CD4-positive, alpha-beta T cell treated with Interleukin-15 for 4 hours (primary cell): Measurements from ENCODE around the gene PDE5A.
"Not testable (repeated sequence)": the region's sequence is repeated elsewhere in the genome, so short reads cannot be mapped to it uniquely, and the experiment has no call there.

Experiments used
- DNase-seq: peaks from one replicate; pipeline ENCODE4 v3.0.0-alpha.2; 2020; ENCODE audit warnings: low spot score

PDE5A gene

GRCh38 chr4:119646347-119647071, 17.9 kb upstream of the PDE5A start:
- DNase-seq: no peak

DNA sequence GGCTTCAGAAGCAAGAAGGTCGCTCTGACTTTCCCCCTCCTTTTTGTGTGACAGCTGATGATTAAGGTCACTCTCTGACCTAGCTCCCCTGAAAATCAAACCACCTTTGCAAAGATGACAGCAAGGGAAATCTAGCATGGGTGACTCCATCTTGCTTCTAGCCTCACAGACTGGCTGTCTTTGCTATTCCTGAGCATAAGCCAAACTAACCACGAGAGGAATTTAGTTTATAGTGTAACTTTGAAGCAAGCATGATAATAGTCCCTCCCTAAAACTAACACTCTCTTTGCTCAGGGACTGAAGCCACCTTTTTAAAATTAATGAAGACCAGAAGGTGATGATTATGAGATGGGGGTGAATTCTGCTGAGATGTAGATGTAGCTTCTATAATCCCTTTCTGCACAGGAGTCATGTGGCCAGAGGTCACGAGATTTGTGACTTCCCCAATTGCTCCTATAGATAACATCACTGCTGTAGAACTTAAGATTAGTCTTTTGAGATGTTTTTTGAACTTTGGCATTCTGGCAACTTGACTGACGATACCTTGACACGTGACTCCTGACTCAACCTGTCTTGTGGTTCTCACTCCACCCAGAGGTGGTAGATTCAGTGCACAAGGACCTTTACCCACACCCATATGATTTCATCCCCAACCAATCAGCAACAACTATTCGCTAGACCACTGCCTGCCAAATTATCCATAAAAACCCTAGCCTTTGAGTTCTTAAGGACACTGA, 14.9 kb upstream of the PDE5A start:
- no peak for DNase-seq

DNA sequence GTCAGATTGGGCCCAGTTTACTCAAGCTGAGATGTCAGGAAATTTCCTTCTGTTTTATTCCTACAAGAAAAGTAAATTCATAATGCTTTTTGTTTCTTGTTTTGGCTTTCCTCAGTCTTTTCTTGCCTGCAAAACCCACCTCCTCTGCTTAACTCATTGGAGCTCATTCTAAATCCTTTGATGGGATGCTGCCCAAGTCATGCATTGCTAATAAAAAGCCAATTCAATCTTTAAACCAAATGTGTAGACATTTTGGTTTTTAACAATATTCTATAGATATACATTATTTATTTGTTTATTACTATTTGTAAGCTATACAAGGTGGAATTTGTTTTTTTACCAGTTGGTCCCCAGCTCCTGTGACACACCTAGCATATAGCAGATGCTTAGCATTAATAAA, 13.2 kb upstream of the PDE5A start:
- DNase-seq: no peak

- no peak for DNase-seq
Measured at GRCh38 chr4:119638359-119638758, 9.8 kb upstream of the PDE5A start.

GRCh38 chr4:119636851-119637250, 8.2 kb upstream of the PDE5A start:
- not testable (repeated sequence) for DNase-seq

DNA sequence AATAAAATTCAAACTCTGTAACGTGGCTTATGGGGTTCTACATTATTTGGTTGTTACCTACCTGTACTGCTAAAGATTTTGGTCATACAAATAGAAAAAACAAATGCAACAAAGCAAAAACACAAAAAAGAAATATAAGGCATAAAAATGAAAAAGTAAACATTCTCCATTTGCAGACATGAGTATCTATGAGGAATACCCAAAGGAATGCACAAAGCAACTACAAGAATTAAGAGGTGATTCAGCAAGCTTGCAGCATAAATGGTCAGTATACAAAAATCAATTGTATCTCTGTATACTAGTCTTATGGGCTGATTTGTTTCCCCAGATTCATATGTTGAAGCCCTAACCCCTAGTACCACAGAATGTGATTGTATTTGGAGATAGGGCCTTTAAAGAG, 3.6 kb upstream of the PDE5A start:
- no peak for DNase-seq

DNA sequence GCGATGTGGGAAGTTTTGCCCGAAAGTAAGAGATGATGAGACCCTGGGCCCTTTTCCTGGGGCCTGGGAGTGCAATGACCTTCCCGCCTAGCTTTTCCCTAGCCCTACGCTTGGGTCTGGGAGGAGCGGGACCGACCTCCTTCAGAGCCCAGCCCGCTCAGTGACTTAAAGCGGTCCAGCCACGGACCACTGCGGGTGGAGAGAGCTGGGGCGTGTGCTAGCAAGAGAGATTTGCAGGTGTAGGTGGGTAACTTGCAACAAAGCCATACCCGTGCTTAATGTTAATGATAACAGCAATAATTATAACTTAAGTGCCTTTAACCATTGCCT, 503 bp upstream of the PDE5A start:
- no peak for DNase-seq

DNA sequence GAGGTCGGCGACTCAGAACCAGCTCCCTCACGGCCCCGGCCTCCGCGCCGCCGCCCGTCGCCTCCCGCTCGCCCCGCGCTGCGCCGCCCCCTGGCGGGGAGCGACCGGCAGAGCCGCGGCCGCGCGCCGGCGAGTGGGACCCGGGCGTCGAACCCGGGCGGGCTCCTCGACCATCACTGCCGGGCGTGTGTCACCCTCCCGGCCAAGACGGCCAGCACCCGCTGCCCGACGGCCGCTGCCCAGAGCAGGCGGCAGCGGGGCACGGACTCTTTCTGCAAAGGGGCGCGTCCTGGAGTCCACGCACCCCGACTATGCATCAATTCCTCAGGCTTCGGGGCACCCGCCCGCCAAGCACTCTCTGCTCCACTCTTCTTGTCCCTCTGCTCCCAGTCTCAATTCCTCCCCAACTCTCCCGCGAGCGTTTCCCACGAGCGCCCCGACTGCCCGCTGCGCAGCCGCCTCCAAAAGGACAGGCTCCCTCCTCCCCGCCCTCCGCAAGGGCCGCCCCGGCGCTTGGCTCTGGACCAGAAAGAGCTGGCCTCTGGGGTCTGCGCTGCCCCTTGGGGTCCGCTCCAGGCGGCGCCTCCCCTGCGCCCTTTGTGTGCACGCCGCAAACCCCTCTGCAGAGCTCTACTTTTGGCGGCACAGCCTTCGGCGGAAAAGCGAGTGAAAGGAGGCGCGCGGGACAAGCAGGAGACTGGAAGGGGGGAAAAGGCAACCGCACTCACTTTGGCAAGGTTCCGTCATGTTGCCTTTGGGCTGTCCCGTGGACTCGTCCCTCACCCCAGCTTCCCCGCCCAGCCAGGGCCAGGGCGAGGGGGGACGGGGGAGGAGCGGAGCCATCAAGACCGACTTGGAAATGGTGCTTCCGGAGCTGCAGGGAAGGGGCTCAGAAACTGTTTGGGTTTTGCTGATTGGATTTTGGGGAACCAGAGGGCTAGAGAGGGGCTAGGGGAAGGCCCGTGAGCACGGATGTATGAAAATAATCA, 1.0 kb downstream of the PDE5A start:
- DNase-seq: peak; percentile 45

DNA sequence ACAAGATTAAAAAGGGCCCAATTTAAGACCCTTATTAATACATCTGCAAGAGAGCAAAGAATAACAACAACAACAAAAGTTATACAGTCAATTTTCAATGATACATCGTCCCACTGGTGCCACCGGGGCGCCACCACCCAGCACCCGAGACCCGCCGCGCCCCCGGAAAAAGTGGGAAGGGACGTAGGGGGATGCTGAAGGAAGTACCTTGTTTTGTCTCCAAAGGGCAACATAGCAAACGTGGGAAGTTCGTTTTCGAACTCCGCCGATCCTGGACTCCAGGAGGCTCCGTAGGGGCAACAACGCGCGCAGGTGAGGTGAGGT, 1.7 kb downstream of the PDE5A start:
- no peak for DNase-seq

DNA sequence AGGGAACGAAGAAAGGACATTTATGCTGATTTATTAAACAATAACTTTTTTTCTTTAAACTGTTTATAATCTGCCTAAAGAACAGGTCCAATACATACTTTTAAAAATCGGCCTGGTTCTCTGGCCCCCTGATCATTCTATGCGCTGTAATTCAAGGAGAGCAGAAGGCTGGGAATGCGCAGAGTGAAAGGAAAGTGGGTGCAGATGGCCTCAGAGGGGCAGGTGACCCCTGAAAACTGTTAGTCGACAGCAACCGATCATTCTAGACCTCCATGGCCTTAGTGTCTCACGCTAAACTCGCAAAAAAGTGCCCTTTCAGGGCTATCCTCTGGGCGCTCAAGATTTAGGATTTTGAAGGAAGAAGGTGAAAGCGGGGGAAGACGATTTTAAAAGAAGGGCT, 2.2 kb downstream of the PDE5A start:
- DNase-seq: no peak

GRCh38 chr4:119625761-119626160, 2.8 kb downstream of the PDE5A start:
- DNase-seq: no peak

DNA sequence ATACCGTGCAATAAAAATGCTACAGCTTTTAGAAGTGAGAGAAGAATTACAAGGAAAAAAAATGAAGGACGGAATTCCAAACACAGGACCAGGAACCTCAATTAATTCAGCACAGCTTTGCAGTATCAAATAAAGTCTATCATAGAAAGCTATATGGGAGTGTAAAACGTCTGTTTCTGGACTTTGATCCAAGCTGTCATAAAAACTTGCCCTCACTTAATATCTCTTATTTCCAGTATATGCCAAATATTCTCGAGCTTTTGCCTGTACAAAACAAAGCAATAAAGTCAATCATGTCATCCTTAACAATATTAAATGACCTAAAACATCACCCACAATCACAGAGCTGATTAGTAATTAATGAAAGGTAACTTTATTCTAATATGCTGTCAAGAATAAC, 4.2 kb downstream of the PDE5A start:
- DNase-seq: no peak

- no peak for DNase-seq
Measured at GRCh38 chr4:119623025-119623424, 5.6 kb downstream of the PDE5A start.

GRCh38 chr4:119615068-119615719, 13.4 kb downstream of the PDE5A start:
- no peak for DNase-seq

DNA sequence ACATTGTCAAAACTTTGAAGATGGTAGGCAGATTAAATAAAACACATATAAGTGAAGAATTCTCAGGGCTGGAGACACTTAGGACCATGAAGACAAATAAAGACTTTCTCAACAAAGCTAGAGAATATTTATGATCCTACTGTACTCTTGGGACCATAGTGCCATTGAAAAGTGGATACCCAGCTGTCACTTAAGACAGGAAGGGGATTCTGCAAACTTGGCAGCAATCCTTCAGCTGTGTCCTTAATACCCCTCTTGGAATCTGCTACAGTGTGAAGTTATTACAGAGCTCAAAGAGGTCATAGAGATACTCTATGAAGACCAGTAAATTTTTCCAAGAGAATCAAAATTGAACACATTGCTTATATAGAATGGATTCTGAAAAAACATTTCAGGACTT, 24.3 kb downstream of the PDE5A start:
- DNase-seq: no peak

GRCh38 chr4:119602366-119602765, 26.2 kb downstream of the PDE5A start:
- DNase-seq: no peak

DNA sequence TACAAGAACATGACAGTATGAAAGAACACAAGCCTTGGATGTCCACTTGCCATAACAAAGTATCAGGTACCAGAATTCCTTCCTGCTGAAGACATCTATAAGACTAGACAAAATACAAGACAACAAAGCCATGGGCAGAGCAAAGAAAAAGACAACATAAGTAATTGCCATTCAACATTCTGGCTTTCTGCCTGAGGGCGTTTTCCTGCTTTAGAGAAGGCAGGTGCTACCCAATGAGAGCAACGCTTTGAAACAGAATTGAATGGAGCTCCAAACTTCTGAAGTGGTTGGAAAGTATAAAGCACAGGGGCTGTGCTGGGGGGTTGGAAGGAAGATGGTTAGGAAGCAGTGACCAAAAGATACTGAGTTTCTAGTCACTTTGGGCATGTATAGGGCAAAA, 30.1 kb downstream of the PDE5A start:
- no peak for DNase-seq

GRCh38 chr4:119597377-119597776, 31.2 kb downstream of the PDE5A start:
- DNase-seq: no peak

- DNase-seq: no peak
Measured at GRCh38 chr4:119593698-119594097, 34.9 kb downstream of the PDE5A start.

GRCh38 chr4:119592830-119593229, 35.8 kb downstream of the PDE5A start:
- no peak for DNase-seq

DNA sequence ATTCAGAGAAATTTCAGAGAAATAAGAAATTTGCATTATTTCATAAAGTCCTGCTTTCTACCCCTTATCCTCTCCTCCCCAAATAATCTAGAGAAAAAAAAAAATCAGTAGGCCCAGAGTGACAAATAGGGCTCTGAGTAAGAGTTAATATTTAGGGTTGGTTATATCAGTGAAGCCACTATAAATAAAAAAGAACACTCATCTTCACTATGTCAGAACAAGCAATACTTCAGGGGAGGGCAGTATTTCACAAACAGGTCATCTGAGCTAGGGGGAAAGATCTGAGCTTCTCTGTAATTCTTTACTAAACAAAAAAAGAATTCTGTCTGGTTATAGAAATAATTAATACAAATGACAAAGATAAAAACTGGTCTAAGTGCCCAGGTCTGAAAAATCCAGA, 39.4 kb downstream of the PDE5A start:
- no peak for DNase-seq

GRCh38 chr4:119587796-119588195, 40.8 kb downstream of the PDE5A start:
- DNase-seq: no peak
